ENCODE results near the gene AMBRA1.

DNA sequence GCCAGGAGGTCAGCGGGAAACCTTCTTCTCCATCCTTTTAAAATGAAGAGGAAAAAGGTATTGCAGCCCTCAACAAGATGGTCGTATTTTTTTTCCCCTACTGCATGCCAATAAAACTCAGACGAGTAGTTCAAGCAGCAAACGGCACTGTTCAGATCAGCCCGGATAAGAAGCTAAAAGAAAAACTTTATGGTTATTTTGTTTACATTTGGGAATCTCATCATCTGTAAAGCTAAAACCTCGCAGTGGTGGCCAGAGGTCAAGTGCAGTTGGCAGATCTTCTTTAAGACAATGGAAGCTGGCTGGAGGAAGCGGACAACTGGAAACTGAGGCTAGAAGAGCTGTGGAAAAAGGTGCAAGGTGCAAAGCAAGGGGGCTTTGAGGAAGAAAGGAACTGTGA is 171.2 kb downstream of the AMBRA1 start:
- TF ChIP-seq CTCF (IDR thresholded peaks at IDR 0.05) (no peak), POLR2A (IDR thresholded peaks at IDR 0.05) (no peak)
